Esophagus muscularis mucosa (tissue), 4 donors: Measurements from ENCODE around the gene DLG4.

Experiments
- EP300 ChIP-seq: sonication (generic); formaldehyde crosslinking; IDR thresholded peaks from one replicate; pipeline ENCODE4 v1.6.1; 2017; ENCODE audit warnings: antibody characterized with exemption
- POLR2A ChIP-seq: fragments of 450-650 bp; IDR thresholded peaks from one replicate; pipeline ENCODE4 v1.6.1; 2017; ENCODE audit warnings: antibody characterized with exemption, moderate library complexity, mild to moderate bottlenecking, low read depth
- POLR2AphosphoS5 ChIP-seq, 2 donors: sonication (generic); formaldehyde crosslinking; IDR thresholded peaks; one replicate each; pipeline ENCODE4 v1.6.1; 2017; ENCODE audit warnings: antibody characterized with exemption in 2 of 2
- TF ChIP-seq, protein P1 (sequence below), 3 experiments: fragments of 200-600 bp in 2 of 3; fragments of 450-650 bp in 1 of 3; sonication (generic) in 2 of 3; IDR thresholded peaks; one replicate each; pipeline ENCODE4 v1.5.1; 2017 to 2019; ENCODE audit warnings: antibody characterized with exemption in 3 of 3, mild to moderate bottlenecking in 2 of 3, moderate library complexity in 1 of 3

DNA sequence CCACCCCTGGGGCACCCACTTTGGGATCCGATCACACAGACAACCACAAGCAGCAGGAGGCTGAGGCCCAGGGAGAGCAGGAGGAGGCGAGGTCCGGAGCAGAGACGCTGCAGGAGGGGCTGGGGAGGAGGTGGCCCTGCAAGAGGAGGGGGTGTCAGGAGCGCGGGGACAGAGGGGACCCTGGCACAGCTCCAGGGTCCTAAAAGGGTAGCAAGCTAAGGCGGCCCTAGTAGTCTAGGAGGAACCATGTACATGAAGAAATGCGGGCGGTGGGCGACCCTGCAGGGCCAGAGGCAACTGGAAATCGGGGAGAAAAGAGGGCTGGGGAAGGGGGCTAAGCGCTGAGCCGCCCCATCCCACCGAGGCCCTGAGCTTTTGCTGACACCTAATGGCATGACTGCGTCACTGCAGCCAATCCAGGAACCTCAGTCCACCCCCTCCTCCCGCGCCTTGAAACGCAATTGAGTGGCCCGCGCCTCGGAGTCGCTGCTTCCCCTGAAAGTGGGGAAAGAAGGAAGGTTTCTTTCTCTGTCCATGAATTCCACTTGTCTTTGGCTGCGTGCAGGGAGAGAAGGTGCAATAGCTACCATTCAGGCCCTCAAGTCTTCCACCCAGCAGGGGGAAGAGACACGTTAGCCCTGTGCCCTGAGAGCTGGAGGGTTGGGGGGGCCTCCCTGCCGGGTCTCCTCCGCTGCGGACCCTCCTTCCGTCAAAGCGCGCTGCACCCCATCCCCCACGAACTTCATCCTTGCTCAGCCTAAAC lies 42.3 kb downstream of the DLG4 start:
- TF ChIP-seq, protein P1, sequence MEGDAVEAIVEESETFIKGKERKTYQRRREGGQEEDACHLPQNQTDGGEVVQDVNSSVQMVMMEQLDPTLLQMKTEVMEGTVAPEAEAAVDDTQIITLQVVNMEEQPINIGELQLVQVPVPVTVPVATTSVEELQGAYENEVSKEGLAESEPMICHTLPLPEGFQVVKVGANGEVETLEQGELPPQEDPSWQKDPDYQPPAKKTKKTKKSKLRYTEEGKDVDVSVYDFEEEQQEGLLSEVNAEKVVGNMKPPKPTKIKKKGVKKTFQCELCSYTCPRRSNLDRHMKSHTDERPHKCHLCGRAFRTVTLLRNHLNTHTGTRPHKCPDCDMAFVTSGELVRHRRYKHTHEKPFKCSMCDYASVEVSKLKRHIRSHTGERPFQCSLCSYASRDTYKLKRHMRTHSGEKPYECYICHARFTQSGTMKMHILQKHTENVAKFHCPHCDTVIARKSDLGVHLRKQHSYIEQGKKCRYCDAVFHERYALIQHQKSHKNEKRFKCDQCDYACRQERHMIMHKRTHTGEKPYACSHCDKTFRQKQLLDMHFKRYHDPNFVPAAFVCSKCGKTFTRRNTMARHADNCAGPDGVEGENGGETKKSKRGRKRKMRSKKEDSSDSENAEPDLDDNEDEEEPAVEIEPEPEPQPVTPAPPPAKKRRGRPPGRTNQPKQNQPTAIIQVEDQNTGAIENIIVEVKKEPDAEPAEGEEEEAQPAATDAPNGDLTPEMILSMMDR (IDR thresholded peaks at IDR 0.05), result peak; percentile 76 to 95 (median 83)
- TF ChIP-seq POLR2A, result no peak
- TF ChIP-seq EP300, result no peak
- no peak for TF ChIP-seq POLR2AphosphoS5 (IDR thresholded peaks at IDR 0.05)
